ENCODE measurements around the gene PIGP.

Gene PIGP

GRCh38 chr21:37032293-37032692 lies 40.6 kb downstream of the PIGP start:
- no peak overlapping the region for H3K9ac ChIP-seq (ENCODE audit: low read length)
- H2AFZ ChIP-seq (ENCODE audit: low read length): no peak overlapping the region
- H3K79me2 ChIP-seq (ENCODE audit: insufficient read depth, low read length): no peaks in the 10 kb centered on the region
- no peak overlapping the region for H3K4me2 ChIP-seq (ENCODE audit: low read length)
- H4K20me1 ChIP-seq (ENCODE audit: insufficient read depth, low read length): no peaks in the 10 kb centered on the region
- no peak for TF ChIP-seq CTCF (IDR thresholded peaks at IDR 0.05; ENCODE audit: low read length)
- no peak for TF ChIP-seq EZH2 (IDR thresholded peaks at IDR 0.05; ENCODE audit: borderline replicate concordance, low read length)
- H3K27me3 ChIP-seq (ENCODE audit: insufficient read depth, low read length): no peaks in the 10 kb centered on the region
- no peak overlapping the region for H3K4me3 ChIP-seq (ENCODE audit: low read depth, low read length, poor library complexity, severe bottlenecking)
- no peak overlapping the region for H3K27ac ChIP-seq (ENCODE audit: low read depth, low read length, poor library complexity, severe bottlenecking)
- H3K9me2 ChIP-seq (ENCODE audit: low read depth, low read length): no peaks in the 10 kb centered on the region
- no peaks in the 10 kb centered on the region for H3K36me3 ChIP-seq (ENCODE audit: insufficient read depth, low read length)
- no peaks in the 10 kb centered on the region for H3K9me3 ChIP-seq (ENCODE audit: low read length)
- H3K4me1 ChIP-seq (ENCODE audit: insufficient read depth, low read length, severe bottlenecking): no peaks in the 10 kb centered on the region
- no peaks in the 10 kb centered on the region for H3F3A ChIP-seq (ENCODE audit: insufficient read depth, low read length)

DNA sequence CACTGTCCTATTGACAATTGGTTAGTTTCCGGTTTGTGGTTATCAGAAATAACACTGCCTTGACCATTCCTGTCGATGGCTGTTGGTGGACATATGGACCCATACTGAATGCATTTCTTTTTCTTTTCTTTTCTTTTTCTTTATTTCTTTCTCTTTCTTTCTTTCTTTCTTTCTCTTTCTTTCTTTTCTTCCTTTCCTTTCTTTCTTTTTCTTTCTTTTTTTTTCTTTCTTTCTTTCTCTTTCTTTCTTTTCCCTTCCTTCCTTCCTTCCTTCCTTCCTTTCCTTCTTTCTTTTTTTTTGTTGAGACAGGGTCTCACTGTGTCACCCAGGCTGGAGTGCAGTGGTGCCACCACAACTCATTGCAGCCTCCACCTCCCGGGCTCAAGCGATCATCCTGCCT lies 42.0 kb downstream of the PIGP start:
- Histone ChIP-seq H2AFZ (ENCODE audit: low read length) (no peak overlapping the region), H3K9me2 (ENCODE audit: low read depth, low read length) (no peaks in the 10 kb centered on the region), H3F3A (ENCODE audit: insufficient read depth, low read length) (no peaks in the 10 kb centered on the region), H3K79me2 (ENCODE audit: insufficient read depth, low read length) (no peaks in the 10 kb centered on the region), H4K20me1 (ENCODE audit: insufficient read depth, low read length) (no peaks in the 10 kb centered on the region), H3K4me1 (ENCODE audit: insufficient read depth, low read length, severe bottlenecking) (no peaks in the 10 kb centered on the region), H3K27ac (ENCODE audit: low read depth, low read length, poor library complexity, severe bottlenecking) (no peak overlapping the region), H3K9me3 (ENCODE audit: low read length) (no peaks in the 10 kb centered on the region), H3K36me3 (ENCODE audit: insufficient read depth, low read length) (no peaks in the 10 kb centered on the region), H3K27me3 (ENCODE audit: insufficient read depth, low read length) (no peaks in the 10 kb centered on the region), H3K9ac (ENCODE audit: low read length) (no peak overlapping the region), H3K4me2 (ENCODE audit: low read length) (no peak overlapping the region), H3K4me3 (ENCODE audit: low read depth, low read length, poor library complexity, severe bottlenecking) (no peak overlapping the region)
- TF ChIP-seq CTCF (IDR thresholded peaks at IDR 0.05; ENCODE audit: low read length) (no peak), EZH2 (IDR thresholded peaks at IDR 0.05; ENCODE audit: borderline replicate concordance, low read length) (no peak)

GRCh38 chr21:37028570-37028969 lies 44.3 kb downstream of the PIGP start:
- H3K9me2 ChIP-seq (ENCODE audit: low read depth, low read length): no peaks in the 10 kb centered on the region
- TF ChIP-seq EZH2 (IDR thresholded peaks at IDR 0.05; ENCODE audit: borderline replicate concordance, low read length): no peak
- TF ChIP-seq CTCF (IDR thresholded peaks at IDR 0.05; ENCODE audit: low read length): no peak
- no peaks in the 10 kb centered on the region for H3K36me3 ChIP-seq (ENCODE audit: insufficient read depth, low read length)
- H3K4me2 ChIP-seq (ENCODE audit: low read length): no peak overlapping the region
- H3K4me3 ChIP-seq (ENCODE audit: low read depth, low read length, poor library complexity, severe bottlenecking): no peak overlapping the region
- H4K20me1 ChIP-seq (ENCODE audit: insufficient read depth, low read length): no peaks in the 10 kb centered on the region
- no peak overlapping the region for H2AFZ ChIP-seq (ENCODE audit: low read length)
- no peak overlapping the region for H3K27ac ChIP-seq (ENCODE audit: low read depth, low read length, poor library complexity, severe bottlenecking)
- no peaks in the 10 kb centered on the region for H3K27me3 ChIP-seq (ENCODE audit: insufficient read depth, low read length)
- no peaks in the 10 kb centered on the region for H3K79me2 ChIP-seq (ENCODE audit: insufficient read depth, low read length)
- no peaks in the 10 kb centered on the region for H3K9me3 ChIP-seq (ENCODE audit: low read length)
- no peaks in the 10 kb centered on the region for H3F3A ChIP-seq (ENCODE audit: insufficient read depth, low read length)
- no peak overlapping the region for H3K9ac ChIP-seq (ENCODE audit: low read length)
- H3K4me1 ChIP-seq (ENCODE audit: insufficient read depth, low read length, severe bottlenecking): no peaks in the 10 kb centered on the region
